ENCODE results near the gene INA.

Gene INA

DNA sequence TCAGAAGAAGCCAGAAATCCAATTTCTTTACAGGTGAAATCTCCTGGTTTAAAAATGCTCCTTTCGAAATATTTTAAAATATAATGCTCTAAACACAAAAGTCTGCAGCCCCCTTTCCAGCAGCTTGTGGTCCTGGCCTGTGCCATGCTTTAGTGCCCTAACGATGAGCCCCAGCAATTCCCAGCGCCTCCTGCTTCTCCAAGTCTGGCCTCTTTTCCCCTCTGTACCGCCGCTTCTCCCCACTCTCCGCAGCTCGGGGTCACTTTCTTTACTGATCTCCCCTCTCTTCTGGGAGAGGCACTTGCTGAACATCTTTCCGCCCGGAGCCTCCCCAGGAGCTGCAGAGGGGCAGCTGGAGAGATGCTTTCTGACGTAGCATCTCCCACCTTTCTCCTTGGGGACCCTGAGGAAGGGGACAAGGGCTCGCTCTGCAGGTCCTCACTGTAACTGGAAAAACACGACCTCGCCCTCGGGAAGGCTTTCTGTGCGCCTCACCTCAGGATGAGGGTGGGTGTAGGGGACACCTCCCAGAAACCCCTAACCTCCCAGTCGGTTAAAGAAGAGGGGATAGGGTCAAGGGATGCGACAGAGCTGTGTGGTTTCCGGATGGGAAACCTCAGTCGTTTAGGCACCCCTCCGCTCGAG, 565 bp upstream of the INA start:
- Histone ChIP-seq H3K79me2 (ENCODE audit: control insufficient read depth, low read length) (peaks cover 6% of the 10 kb centered on the region; the same call in 1 of the 2 replicates), H3K9me3 (ENCODE audit: control insufficient read depth, insufficient read depth, low read length) (no peaks in the 10 kb centered on the region), H3K9me2 (replicated peaks; ENCODE audit: control insufficient read depth, low read length) (no peaks in the 10 kb centered on the region), H3K4me3 (ENCODE audit: low read length) (peak overlapping the region; percentile 76), H3K4me2 (ENCODE audit: low read length) (peak overlapping the region; percentile 85), H4K20me1 (ENCODE audit: control insufficient read depth, insufficient read depth, low read depth, low read length) (no peaks in the 10 kb centered on the region), H3K27ac (ENCODE audit: low read depth, low read length) (no peak overlapping the region), H3F3A (ENCODE audit: control insufficient read depth, insufficient read depth) (no peaks in the 10 kb centered on the region), H3K27me3 (ENCODE audit: control insufficient read depth, low read length) (peaks cover 10% of the 10 kb centered on the region), H3K4me1 (ENCODE audit: control insufficient read depth, low read length) (peaks cover 22% of the 10 kb centered on the region), H3K36me3 (ENCODE audit: control insufficient read depth, low read length) (no peaks in the 10 kb centered on the region; the same call in 1 of the 2 replicates)
- TF ChIP-seq CTCF (IDR thresholded peaks at IDR 0.05; ENCODE audit: low read depth, low read length, poor library complexity, severe bottlenecking) (no peak), EZH2phosphoT487 (IDR thresholded peaks at IDR 0.05; ENCODE audit: borderline replicate concordance, low read length) (no peak)

- Histone ChIP-seq H3K36me3 (ENCODE audit: control insufficient read depth, low read length) (no peaks in the 10 kb centered on the region; the same call in 1 of the 2 replicates), H3K27ac (ENCODE audit: low read depth, low read length) (no peak overlapping the region), H3K9me2 (replicated peaks; ENCODE audit: control insufficient read depth, low read length) (no peaks in the 10 kb centered on the region), H3K4me2 (ENCODE audit: low read length) (peak overlapping the region; percentile 85), H3K4me3 (ENCODE audit: low read length) (peak overlapping the region; percentile 76), H3F3A (ENCODE audit: control insufficient read depth, insufficient read depth) (no peaks in the 10 kb centered on the region), H3K9me3 (ENCODE audit: control insufficient read depth, insufficient read depth, low read length) (no peaks in the 10 kb centered on the region), H3K4me1 (ENCODE audit: control insufficient read depth, low read length) (peaks cover 22% of the 10 kb centered on the region), H4K20me1 (ENCODE audit: control insufficient read depth, insufficient read depth, low read depth, low read length) (peaks cover 3% of the 10 kb centered on the region; the same call in 1 of the 2 replicates), H3K79me2 (ENCODE audit: control insufficient read depth, low read length) (peaks cover 6% of the 10 kb centered on the region; the same call in 1 of the 2 replicates), H3K27me3 (ENCODE audit: control insufficient read depth, low read length) (peaks cover 10% of the 10 kb centered on the region)
- no peak for TF ChIP-seq CTCF (IDR thresholded peaks at IDR 0.05; ENCODE audit: low read depth, low read length, poor library complexity, severe bottlenecking)
- no peak for TF ChIP-seq EZH2phosphoT487 (IDR thresholded peaks at IDR 0.05; ENCODE audit: borderline replicate concordance, low read length)
Observed at GRCh38 chr10:103277713-103278536, 987 bp downstream of the INA start.

DNA sequence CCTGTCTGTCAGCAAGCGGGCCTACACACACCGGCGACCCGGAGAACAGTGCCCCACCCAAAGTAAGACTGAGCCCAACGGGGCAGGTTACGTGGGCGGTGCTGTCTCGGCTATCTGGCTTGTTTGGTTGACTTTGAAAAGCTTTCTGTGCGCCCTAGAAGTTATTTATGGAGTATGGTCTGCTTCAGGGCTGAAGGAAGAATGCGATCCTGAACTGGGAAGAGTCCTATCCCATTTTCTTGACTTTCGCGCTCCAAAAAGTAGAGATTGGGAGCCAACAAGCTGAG, 1.5 kb downstream of the INA start:
- no peaks in the 10 kb centered on the region for H3F3A ChIP-seq (ENCODE audit: control insufficient read depth, insufficient read depth)
- H3K4me3 ChIP-seq (ENCODE audit: low read length), result peak overlapping the region; percentile 76
- peak overlapping the region; percentile 85 for H3K4me2 ChIP-seq (ENCODE audit: low read length)
- no peaks in the 10 kb centered on the region for H3K9me3 ChIP-seq (ENCODE audit: control insufficient read depth, insufficient read depth, low read length)
- H3K79me2 ChIP-seq (ENCODE audit: control insufficient read depth, low read length), result peaks cover 6% of the 10 kb centered on the region; the same call in 1 of the 2 replicates
- H3K4me1 ChIP-seq (ENCODE audit: control insufficient read depth, low read length), result peaks cover 22% of the 10 kb centered on the region
- H3K27ac ChIP-seq (ENCODE audit: low read depth, low read length), result no peak overlapping the region
- H3K36me3 ChIP-seq (ENCODE audit: control insufficient read depth, low read length), result no peaks in the 10 kb centered on the region; the same call in 1 of the 2 replicates
- TF ChIP-seq EZH2phosphoT487 (IDR thresholded peaks at IDR 0.05; ENCODE audit: borderline replicate concordance, low read length) (no peak), CTCF (IDR thresholded peaks at IDR 0.05; ENCODE audit: low read depth, low read length, poor library complexity, severe bottlenecking) (no peak)
- H4K20me1 ChIP-seq (ENCODE audit: control insufficient read depth, insufficient read depth, low read depth, low read length), result peaks cover 3% of the 10 kb centered on the region; the same call in 1 of the 2 replicates
- peaks cover 10% of the 10 kb centered on the region for H3K27me3 ChIP-seq (ENCODE audit: control insufficient read depth, low read length)
- no peaks in the 10 kb centered on the region for H3K9me2 ChIP-seq (replicated peaks; ENCODE audit: control insufficient read depth, low read length)

Measured in DOHH2 (cell line).